NCI-H460 (cell line): ENCODE results near the gene UBASH3B. TPM values are rescaled to one million over a fixed set of nuclear protein-coding genes. Genes with fewer than 3 reads are reported as not detected.

Experiments
- DNase-seq: peaks from one replicate; pipeline ENCODE4 v3.0.0-alpha.2; 2016; ENCODE audit warnings: low read depth; ENCODE audit errors: extremely low read depth
- total RNA-seq: library from RNA; depleted of rRNA; stranded (reverse); fragments of >200 nt; shearing (Covaris generic); gene quantifications from 2 replicates; pipeline ENCODE4 v1.2.3, GENCODE V29; 2014

UBASH3B gene
- total RNA-seq, 1 experiment from 2014 or later: 10.1 TPM

DNA sequence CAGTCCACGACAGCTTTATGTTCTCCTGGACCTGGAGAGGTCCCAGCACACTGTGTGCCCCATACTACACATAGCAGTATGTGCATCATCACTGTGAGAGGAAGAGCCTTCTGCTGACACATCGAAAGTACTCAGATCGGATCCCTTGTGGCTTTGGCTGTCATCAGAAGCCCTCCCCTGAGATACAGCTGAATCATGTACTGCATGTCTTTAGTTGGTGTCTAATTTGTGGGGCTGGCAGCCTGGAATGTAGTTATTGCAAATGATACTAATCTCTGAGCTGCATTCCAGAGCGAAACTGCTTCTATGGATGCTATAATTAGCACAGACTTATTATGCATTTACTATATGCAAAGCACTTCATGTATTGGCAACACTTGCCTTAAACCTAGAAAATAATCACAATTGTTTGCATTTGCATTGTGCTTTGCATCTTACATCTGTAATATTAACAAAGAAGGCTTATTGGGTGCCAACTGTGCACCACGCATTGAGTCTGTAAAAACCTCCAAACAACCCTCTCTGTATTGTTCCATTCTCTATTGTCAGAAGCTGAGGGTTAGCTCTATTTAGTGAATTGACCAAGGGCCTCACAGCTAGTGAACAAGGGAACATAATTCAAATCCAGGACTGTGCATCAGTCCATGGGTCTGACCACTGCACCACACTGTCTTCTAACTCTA lies 93.6 kb downstream of the UBASH3B start:
- DNase-seq: no peak

DNA sequence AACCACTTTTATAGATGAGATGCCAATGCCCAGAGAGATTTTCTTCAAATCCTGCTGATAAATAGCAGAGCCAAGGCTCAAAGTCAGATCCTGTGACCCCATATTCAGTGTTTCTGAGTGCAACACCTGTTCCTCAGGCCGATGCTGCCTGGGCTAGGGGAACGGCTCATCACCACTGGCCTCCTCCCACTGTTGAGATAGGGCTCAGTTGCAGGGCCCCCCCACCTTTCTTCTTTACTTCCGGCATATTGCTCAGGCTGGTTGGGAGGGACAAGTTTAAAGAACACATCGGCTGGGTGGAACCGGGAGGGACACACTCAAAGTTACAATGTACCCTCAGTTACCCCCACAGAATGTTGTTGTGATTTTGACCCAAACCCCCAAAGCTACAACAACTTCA lies 94.5 kb downstream of the UBASH3B start:
- DNase-seq: no peak

DNA sequence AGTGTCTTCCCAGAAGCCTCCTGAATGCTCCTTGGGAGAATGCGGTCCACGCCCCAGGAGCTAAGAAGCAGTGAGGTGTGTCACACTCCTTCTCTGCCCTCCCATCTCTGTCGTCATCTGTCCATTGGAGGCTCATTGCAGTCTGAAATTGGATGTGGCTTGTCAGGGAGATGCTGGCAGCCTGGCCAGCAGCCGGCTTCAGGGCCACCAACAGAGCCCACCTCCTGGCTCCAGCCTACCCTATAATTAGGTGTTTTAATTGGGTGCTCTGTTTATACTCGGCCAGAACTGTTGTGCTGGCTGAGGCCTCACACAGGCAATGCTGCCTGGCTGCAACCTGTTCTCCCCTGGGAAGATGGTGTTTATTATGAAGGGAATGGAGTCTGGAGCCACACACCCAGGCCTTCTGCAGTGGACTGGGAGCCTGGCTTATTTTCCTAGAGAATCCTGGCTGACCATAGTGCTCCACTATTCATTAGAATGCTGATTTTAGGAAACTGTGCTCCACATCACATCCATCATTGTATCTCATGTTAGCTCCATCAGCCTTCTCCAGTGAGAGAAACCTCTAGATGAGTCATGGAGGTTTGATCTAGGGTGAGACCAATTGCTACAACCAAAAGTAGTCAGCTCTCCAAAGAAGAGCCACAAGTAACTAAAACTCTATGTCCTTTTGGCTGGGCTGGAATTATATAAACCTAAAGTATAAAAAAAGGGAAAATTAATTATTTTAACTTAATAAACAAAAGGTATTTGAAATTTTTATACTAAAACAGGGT lies 96.0 kb downstream of the UBASH3B start:
- DNase-seq: no peak

DNA sequence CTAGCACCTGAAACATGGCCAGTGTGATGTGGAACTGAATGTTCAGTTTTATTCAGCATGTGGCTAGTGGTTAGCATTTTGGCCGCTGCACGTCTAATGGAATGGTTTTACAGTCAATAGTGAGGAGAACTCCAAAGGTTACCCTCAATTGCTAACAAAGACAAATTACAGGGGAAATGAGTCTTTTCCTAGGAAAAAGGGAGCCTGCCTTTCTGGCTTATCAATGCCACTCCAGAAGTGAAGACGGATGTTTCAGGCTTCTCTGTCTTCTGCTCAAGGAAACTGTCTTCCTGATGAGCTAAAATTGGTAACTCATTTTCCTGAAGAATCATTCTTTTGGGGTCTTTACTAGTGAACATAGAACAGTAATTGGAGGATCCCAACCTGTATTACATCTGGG lies 98.5 kb downstream of the UBASH3B start:
- DNase-seq: no peak

DNA sequence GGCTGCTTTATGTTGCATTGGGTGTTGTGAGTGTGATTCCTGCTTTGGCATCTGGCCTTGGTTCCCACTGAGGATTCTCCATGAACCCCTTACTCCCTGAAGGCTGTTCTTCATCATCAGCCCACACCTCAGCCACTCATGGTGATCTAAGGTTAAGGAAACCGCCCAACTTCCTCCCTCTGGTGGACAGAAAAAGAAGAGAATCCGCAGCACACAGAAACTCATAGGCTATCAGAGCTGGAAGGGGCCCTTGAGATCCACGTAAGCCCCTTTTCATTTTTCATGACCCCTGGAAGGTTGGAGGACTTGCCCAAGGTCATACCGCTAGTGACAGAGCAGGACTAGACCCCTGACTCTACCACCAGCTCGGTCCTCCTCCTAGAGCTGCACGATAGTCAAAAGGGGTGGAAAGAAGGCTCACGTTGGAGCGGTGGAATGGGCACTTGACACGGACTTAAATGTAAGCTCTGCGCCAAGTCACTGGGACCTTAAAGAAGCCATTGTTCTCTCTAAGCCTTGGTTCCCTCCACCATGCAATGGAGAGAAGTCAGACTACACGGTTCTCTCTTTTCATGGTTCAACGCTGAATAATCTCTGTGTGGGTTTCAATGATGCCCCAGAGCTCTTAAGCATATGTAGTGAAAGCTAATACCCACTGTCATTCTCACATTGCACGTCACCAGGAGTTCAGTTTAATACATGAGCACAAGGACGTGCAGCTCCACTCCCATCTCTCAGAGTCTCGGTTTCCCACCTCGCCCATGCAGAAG lies 99.2 kb downstream of the UBASH3B start:
- DNase-seq: no peak

DNA sequence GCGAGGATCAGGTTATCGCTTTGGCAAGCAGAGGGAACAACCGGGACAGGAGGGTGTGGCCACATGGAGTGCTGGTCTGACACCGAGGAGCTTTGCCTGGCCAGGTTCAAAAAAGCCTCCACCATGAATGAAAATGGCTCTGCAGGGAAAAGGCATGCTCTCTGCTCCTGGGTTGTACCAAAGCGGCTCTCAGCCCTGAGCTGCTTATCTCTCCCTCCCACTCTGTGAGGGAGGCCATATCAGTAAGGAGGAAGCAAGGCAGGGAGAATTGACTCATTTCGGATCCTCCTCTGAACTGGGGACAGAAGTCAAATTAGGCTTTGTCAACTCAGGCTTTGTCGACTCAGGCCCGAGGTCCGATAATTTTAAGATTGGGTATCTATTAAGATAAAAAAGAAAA lies 99.9 kb downstream of the UBASH3B start:
- no peak for DNase-seq

DNA sequence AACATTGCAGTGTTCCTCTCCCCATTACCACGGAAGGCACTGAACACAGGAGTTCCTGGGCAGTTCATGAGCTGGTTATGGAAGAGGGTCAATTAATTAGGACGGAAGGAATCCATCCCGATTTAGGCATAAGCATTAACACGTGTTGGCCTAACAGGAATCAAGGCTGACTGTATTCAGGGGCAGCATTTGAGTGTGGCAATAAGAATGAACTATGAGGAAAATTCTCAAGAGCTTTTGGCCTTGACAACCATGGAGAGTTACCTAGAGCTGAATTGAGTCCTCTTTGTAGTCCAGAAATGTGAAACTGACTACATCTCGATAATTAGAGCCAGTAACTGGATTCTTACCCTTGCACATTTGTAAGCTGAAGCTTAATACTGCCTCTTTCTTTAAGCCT lies 100.4 kb downstream of the UBASH3B start:
- DNase-seq: no peak

DNA sequence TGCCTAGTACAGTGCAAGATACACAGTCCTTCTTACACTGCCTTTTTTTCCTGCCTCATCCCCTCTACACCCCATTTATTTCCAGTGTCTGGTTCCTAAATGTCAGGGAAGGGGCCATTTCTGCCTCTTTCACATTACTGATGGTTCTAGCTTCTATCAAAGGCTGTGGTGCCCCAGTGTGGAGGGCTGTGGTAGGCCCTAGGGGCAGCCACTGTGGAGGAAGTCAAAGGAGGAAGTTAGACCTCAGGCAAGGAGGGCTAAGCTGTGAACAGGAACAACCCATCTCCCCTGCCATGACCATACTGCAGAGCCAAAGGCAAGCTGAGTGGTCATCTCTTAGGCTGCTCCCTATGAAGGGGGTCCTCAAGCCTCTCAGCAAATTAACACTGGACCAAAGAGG lies 100.9 kb downstream of the UBASH3B start:
- no peak for DNase-seq

DNA sequence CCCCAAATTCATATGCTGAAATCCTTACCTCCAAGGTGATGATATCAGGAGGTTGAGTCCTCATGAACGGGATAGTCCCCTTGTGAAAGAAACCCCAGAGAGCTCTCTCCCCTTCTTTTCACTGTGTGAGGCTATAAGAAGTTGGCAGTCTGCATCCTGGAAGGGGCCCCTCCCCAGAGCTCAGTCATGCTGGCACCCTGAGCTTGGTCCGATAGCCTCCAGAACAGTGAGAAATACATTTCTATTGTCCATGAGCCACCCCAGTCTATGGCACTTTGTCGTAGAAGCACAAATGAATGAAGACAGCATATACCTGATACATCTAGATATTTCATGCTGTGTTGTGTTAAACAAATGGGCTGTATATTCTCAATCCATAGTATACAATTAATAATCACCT lies 101.7 kb downstream of the UBASH3B start:
- no peak for DNase-seq

DNA sequence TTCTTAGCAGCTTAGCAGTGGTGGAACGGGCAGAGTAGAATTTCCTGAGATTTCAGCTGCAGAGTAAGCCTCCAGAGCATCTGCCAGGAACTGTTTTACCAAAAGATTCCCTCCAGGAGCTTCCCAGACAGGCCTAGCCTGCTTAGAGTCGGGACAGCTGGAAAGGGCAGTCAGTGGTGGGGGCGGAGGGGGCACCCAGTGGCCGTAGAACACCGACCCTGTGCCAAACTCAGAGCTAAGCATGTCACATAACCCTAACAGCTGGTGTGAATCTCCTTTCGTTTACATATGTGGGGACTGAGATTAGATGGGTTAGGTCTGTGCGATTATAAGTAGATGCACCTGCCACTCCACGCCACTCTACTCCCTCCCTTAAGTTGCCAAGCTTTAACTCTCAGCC lies 102.8 kb downstream of the UBASH3B start:
- DNase-seq: no peak

DNA sequence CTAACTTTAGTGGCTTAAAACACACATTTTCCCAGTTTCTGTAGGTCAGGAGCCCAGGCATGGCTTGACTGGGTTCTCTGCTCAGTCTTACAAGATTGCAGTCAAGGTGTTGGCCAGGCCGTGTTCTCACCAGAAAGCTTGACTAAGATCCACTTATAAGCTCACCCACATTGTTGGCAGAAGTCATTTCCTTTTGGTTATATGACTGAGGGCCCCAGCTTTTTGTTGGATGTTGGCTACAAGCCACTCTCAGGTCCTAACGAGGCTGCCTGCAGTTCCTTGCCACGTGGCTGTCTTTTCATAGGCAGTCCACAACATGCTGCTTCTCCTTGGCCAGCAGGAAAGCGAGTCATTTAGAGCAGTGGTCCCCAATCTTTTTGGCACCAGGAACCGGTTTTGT lies 103.5 kb downstream of the UBASH3B start:
- DNase-seq: no peak

DNA sequence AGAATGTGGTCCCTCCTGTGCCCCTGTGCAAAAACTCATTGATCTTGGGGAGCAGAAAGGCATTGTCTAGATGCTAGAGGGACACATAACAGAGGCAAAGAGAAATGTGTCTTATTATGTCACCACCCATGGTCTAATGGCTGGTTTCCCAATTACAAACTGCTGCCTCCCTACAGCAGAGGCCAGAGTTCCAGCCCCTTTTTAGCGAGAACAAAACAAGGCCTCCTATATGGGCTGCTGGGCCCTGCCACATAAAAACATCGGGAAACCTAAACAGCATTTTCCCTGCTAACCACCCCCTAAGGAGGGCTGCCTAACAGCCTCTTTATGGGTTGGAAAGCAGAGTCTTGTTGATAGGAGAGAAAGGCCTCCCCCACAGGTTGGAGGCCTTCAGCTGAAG lies 107.6 kb downstream of the UBASH3B start:
- no peak for DNase-seq

DNA sequence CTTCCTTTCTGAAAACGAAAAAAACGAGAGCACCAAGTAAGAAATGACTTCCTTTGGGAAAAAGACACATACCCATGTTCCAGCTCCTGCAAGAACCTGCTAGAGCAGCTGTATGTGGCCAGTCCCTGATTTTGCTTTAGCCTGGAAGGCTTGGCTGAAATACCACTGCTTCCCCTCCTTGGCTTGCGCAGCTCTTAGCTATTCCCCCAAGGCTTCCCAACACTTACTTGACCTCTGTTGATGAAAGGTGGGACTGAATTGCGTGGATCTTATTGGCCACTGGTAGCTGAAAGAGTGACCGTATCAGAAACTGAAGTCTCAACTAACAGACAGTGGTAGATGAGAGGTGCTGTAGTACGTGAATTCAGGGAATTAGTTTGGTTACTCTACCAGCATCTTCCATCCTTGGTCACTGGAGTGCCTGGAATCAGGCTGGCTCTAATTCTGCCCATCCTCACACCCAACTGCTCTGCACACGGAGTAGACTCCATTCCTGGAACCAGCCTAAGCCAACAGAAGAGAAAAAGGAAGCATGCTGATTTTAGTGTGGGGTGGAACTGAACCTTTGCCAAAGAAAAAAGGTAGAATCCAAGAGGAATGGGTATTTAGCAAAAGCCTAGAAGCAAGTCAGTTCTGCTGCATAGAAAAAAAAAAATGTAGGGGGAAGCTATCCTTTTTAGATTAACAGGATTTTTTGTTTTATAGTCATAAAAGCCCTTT lies 109.0 kb downstream of the UBASH3B start:
- DNase-seq: no peak

DNA sequence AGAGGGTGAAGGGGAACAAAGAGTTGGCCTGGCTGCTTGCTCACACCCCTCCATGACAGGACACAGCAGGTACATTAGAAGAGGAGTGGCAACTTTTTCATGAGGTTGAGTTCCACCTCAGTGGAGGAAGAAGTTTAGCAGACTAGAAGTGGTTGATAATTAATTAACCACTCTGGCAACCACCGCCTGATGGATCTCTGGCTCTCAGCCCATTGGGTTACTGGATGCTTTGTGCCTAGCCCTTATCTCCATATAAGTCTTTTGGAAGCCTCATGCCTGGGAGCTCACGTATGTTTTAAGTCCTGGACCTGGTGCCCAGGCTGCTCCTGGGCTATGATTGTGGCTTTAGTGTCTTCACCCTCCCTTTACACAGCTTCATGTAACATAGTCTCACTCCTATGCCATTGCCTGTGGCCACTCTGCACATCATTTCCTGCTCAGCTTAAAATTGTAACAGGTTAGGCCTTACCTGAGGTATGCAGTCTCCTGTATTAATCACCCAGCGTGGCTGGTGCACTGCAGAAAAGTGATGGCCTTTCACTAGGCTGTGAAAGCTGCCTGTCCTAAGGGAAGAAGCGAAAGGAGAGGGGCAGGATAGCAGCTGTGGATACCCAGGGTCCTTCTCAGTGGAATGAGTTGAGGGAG lies 110.1 kb downstream of the UBASH3B start:
- no peak for DNase-seq

DNA sequence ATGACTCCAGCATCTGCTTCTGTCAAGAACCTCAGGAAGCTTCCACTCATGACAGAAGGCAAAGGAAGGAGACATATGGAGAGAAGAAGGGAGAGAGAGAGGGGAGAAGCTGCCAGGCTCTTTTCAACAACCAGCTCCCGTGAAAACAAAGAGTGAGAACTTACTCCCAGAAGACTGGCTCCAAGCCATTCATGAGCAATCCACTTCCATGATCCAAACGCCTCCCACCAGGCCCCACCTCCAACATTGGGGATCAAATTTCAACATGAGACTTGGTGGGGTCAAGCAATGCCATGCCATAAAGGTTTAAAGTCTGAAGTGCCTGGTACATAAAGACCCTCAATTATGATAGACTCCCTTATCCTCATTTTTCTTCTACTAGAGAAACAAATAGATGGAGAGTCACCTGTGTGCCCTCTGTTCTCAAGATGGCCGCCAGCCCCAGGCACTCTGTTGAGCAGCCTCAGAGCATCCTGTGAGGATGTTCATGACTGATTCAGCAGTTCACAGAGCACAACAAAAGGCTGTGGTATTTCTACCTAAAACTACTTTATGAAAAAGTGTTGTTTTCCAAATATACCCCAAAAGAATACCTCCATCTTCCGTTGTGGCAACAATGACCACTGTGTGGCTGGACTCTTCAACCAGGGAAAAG lies 113.7 kb downstream of the UBASH3B start:
- DNase-seq: no peak

DNA sequence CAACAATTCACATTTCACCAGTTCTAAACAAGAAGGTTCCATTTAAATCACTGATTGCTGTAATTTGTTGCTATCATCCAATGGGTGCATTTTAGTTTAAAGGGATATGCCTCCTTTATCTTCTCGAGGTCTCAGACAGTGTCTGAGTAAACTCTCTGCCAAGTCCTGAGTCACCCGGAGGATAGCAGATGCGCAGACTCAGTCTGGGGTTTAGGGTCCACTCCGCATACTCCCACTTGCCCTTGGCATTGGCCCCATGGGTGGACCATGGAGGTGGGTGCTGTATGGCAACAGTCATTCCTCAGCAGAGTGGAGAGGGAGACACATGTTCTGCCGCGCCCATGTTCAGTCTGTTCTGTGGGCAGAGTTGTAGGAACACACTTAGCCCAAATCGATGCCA lies 117.4 kb downstream of the UBASH3B start:
- no peak for DNase-seq

DNA sequence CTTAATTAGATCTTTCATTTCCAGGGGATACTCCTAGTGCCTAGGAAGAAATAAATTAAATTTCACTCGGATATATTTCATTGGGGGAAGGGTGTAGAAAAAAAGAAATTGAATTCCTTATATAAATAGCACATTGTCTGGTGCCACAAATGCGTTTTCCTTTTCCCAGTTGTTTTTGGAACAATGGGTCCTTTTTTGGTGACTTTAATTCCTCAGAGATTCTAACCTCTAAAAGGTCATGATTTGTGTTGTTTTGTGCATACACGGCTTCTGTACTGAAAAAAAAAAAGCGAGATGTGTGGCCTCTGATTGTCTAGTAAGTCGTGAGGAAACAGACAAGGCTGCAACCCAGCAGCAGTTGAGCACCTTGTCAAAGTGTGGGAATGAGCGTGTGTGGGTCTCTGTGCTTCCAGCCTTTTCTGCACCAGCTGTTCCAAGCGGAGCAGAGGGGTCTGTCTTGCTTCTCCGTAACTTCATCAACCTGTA lies 118.3 kb downstream of the UBASH3B start:
- no peak for DNase-seq

DNA sequence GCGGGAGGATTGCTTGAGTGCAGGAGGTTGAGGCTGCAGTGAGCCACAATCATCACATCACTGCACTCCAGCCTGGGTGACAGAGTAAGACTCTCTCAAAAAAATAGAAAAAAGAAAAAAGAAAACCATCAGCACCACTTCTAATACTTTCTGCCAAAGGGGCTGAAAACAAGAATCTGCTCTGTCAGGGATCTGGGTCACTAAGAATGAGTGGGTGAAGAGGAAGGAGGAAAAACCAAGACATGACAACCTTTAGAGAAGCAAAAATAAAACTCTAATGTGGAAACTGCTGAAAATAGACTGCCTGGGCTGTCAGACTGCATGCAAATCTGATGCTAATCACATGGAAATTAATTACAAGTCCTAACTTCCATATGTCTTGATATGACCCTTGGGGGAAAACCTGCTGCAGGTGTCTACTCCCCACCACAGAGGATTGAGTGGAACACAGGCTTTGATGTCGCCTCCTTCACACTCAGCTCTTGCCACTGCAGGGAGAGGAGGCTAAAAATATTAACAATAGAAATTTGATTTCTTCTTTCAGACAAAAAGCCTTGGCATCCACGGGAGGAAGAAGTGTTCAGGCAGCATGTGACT lies 120.3 kb downstream of the UBASH3B start:
- DNase-seq: no peak

DNA sequence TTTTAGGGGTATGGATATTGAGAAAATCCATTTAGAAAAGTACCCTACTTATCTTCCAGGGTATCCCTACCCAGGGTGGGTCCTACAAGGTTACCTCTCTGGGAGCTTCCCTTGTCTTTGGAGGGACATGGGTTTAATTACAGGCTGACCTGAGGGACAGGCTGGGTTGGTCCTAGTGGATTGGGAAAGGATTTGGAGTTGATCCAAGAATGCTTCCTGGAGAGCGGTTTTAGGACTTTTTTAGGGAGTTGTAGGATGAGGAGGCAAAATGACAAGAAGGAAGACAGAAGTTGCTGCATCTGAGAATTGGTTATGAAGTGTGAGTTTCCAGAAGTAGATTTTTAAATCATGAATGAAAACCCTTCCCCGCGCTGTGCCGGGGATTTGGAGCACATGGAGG lies 121.0 kb downstream of the UBASH3B start:
- DNase-seq: no peak
